DOHH2 (cell line): ENCODE results near the gene TSNAX.

Experiments used
- H3F3A ChIP-seq: fragments of 200-600 bp; sonication (generic), shearing (Covaris generic); 2 replicates; pipeline ENCODE4 v1.6.0; 2016; ENCODE audit warnings: antibody characterized with exemption, mild to moderate bottlenecking; ENCODE audit not compliant: control insufficient read depth, insufficient read depth
- H3K27ac ChIP-seq: fragments of 200-600 bp; sonication (generic); 2 replicates; pipeline ENCODE4 v1.5.1; 2014; ENCODE audit warnings: low read depth, mild to moderate bottlenecking, low read length, moderate library complexity
- H3K27me3 ChIP-seq: fragments of 200-600 bp; sonication (generic); 2 replicates; pipeline ENCODE4 v1.6.1; 2014; ENCODE audit warnings: mild to moderate bottlenecking, low read length, mixed read lengths; ENCODE audit not compliant: control insufficient read depth
- H3K36me3 ChIP-seq: fragments of 200-600 bp; sonication (generic); 2 replicates; pipeline ENCODE4 v1.6.1; 2014; ENCODE audit warnings: mild to moderate bottlenecking, low read length, moderate library complexity, mixed read lengths; ENCODE audit not compliant: control insufficient read depth
- H3K4me1 ChIP-seq: fragments of 200-600 bp; sonication (generic); 2 replicates; pipeline ENCODE4 v1.6.1; 2014; ENCODE audit warnings: mild to moderate bottlenecking, low read length, mixed read lengths; ENCODE audit not compliant: control insufficient read depth
- H3K4me2 ChIP-seq: fragments of 200-600 bp; sonication (generic); 2 replicates; pipeline ENCODE4 v1.6.0; 2014; ENCODE audit warnings: mild to moderate bottlenecking, low read length, moderate library complexity
- H3K4me3 ChIP-seq: fragments of 200-600 bp; sonication (generic); 2 replicates; pipeline ENCODE4 v1.5.1; 2014; ENCODE audit warnings: mild to moderate bottlenecking, low read length, mixed read lengths
- H3K79me2 ChIP-seq: fragments of 200-600 bp; sonication (generic); 2 replicates; pipeline ENCODE4 v1.6.1; 2014; ENCODE audit warnings: mild to moderate bottlenecking, low read length, mixed read lengths; ENCODE audit not compliant: control insufficient read depth
- H3K9me2 ChIP-seq: fragments of 200-600 bp; sonication (generic); replicated peaks from 2 replicates; pipeline ENCODE4 v1.6.1; 2014; ENCODE audit warnings: mild to moderate bottlenecking, low read length, mixed read lengths; ENCODE audit not compliant: control insufficient read depth
- H3K9me3 ChIP-seq: fragments of 200-600 bp; sonication (generic); 2 replicates; pipeline ENCODE4 v1.6.1; 2014; ENCODE audit warnings: antibody characterized with exemption, low read length, mixed read lengths; ENCODE audit not compliant: control insufficient read depth, insufficient read depth
- H4K20me1 ChIP-seq: fragments of 200-600 bp; sonication (generic); 2 replicates; pipeline ENCODE4 v1.6.0; 2014; ENCODE audit warnings: low read depth, mild to moderate bottlenecking, antibody characterized with exemption, low read length, moderate library complexity; ENCODE audit not compliant: control insufficient read depth, insufficient read depth
- CTCF ChIP-seq: fragments of 200-600 bp; sonication (generic); IDR thresholded peaks from one replicate; pipeline ENCODE4 v1.5.1; 2014; ENCODE audit warnings: antibody characterized with exemption, mild to moderate bottlenecking, low read depth, low read length; ENCODE audit not compliant: poor library complexity, severe bottlenecking
- EZH2phosphoT487 ChIP-seq: fragments of 200-600 bp; sonication (generic); IDR thresholded peaks from 2 replicates; pipeline ENCODE4 v1.6.1; 2017; ENCODE audit warnings: borderline replicate concordance, mild to moderate bottlenecking, antibody characterized with exemption, low read length, moderate library complexity, mixed read lengths

Gene TSNAX

GRCh38 chr1:231601824-231602672 is 73.6 kb downstream of the TSNAX start:
- H3K36me3 ChIP-seq, result no peaks in the 10 kb centered on the region
- no peaks in the 10 kb centered on the region for H3K9me3 ChIP-seq
- no peak overlapping the region for H3K4me2 ChIP-seq
- H3K27me3 ChIP-seq, result peaks cover 18% of the 10 kb centered on the region
- TF ChIP-seq EZH2phosphoT487 (no peak), CTCF (no peak)
- H3K4me1 ChIP-seq, result peaks cover 6% of the 10 kb centered on the region; the same call in 1 of the 2 replicates
- H3K9me2 ChIP-seq, result no peaks in the 10 kb centered on the region
- no peaks in the 10 kb centered on the region for H4K20me1 ChIP-seq
- no peaks in the 10 kb centered on the region for H3F3A ChIP-seq
- no peaks in the 10 kb centered on the region for H3K79me2 ChIP-seq
- no peak overlapping the region for H3K4me3 ChIP-seq
- H3K27ac ChIP-seq, result no peak overlapping the region

- no peaks in the 10 kb centered on the region for H3K9me2 ChIP-seq
- H3K27me3 ChIP-seq, result peaks cover 22% of the 10 kb centered on the region
- H4K20me1 ChIP-seq, result no peaks in the 10 kb centered on the region
- H3K4me2 ChIP-seq, result no peak overlapping the region
- no peaks in the 10 kb centered on the region for H3K79me2 ChIP-seq
- TF ChIP-seq CTCF (no peak), EZH2phosphoT487 (no peak)
- H3K4me1 ChIP-seq, result peaks cover 6% of the 10 kb centered on the region; the same call in 1 of the 2 replicates
- no peaks in the 10 kb centered on the region for H3K36me3 ChIP-seq
- no peak overlapping the region for H3K27ac ChIP-seq
- H3K9me3 ChIP-seq, result no peaks in the 10 kb centered on the region
- no peak overlapping the region for H3K4me3 ChIP-seq
- no peaks in the 10 kb centered on the region for H3F3A ChIP-seq
These were observed 74.2 kb downstream of the TSNAX start for GRCh38 chr1:231602673-231602984.

- Histone ChIP-seq H3K4me3 (peak overlapping the region; percentile 61), H3K27me3 (peaks cover 22% of the 10 kb centered on the region), H3K36me3 (no peaks in the 10 kb centered on the region), H3F3A (no peaks in the 10 kb centered on the region), H3K27ac (no peak overlapping the region), H3K9me3 (no peaks in the 10 kb centered on the region), H3K79me2 (no peaks in the 10 kb centered on the region), H3K9me2 (no peaks in the 10 kb centered on the region), H3K4me2 (peak overlapping the region; percentile 74), H3K4me1 (peaks cover 6% of the 10 kb centered on the region; the same call in 1 of the 2 replicates), H4K20me1 (no peaks in the 10 kb centered on the region)
- TF ChIP-seq EZH2phosphoT487, result no peak
- TF ChIP-seq CTCF, result peak; percentile 70
These were observed 75.3 kb downstream of the TSNAX start for GRCh38 chr1:231603598-231604275.
